Forelimb muscle (tissue), 1 donor: Measurements from ENCODE around the gene SVEP1. TPM values are rescaled to one million over a fixed set of nuclear protein-coding genes. Genes with fewer than 3 reads are reported as not detected.
"Not testable (repeated sequence)": the region's sequence is repeated elsewhere in the genome, so short reads cannot be mapped to it uniquely, and the experiment has no call there.

Source experiments
- DNase-seq: peaks from one replicate; pipeline ENCODE4 v3.0.0-alpha.2; 2013; ENCODE audit warnings: low read depth
- polyA plus RNA-seq: library from polyadenylated mRNA; unstranded; fragments of 120-200 nt; gene quantifications from one replicate; pipeline ENCODE4 v1.2.1, GENCODE V29; 2013; ENCODE audit not compliant: insufficient read length

SVEP1 gene
- polyA plus RNA-seq, 1 donor = 16.9 TPM

- DNase-seq = no peak
Measured at GRCh38 chr9:110578575-110579033, 937 bp downstream of the SVEP1 start.

- DNase-seq = no peak
Measured at GRCh38 chr9:110575945-110576344, 3.6 kb downstream of the SVEP1 start.

DNA sequence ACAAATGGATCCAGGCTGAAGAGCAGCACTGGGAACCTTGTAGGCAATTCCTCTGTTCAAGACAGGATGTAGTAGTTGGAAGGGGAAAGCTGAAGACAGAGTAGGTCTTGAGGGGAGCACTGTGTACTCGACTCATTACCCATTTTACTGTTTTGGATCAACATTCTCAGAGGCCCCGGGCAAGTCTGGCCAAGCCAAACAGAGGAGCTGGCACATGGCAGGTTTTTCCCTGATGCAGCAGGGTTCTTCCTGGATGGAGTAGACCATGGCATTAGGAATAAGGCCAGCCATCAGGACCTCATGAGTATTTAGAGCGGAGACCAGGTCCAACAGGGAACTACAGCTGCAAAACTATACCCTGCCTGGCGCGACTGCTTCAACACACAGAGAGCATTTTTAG, 4.4 kb downstream of the SVEP1 start:
- no peak for DNase-seq

DNA sequence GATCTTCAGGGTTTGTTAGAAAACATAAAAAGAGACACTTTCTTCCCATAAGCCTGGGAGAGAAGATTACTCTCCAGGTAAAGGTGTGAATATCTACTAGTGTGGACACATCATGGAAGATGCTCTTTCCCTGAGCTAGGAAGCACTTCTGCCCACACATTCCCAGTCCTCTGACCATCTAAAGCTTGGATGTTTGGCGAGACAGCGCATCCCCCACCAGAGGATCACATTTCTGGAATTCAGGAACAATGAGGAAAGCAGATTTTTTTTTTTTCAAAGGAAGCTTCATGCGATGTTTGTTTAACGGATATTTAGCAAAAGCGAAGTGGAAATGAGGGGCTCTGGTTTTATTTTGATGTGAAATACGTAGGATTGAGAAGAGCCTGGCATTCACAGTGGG, 6.2 kb downstream of the SVEP1 start:
- DNase-seq = no peak

DNA sequence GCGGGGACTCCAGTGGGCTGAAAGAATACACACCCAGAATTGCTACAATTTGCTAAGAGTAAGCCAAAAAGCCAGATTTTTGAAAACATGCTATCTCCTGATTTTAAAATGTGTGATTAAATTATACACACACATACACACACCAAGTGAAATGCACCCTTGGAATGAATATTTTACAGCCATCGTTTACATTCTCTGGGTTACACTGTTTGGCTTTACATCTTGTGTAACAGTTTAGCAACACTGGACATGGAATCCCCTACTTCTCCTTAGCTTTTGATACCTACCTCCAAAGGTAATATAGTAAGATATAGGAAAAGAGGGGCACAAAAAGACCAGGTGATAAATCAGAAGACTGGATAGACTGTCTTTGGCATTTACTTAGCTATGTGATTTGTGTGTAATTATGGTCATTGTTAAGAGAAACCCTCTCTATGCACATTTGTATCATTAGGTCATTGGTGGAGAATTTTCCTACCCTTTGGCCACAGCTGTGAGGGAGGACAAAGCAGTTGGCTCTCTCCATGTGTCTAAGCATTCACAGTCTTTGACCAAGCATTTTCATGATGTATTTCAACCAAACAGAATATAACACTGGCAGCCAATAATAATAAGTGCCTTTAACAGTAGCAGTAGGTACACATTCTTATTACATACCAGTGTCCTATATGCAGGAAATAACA, 7.6 kb downstream of the SVEP1 start:
- no peak for DNase-seq

GRCh38 chr9:110566156-110566555, 13.4 kb downstream of the SVEP1 start:
- no peak for DNase-seq

DNA sequence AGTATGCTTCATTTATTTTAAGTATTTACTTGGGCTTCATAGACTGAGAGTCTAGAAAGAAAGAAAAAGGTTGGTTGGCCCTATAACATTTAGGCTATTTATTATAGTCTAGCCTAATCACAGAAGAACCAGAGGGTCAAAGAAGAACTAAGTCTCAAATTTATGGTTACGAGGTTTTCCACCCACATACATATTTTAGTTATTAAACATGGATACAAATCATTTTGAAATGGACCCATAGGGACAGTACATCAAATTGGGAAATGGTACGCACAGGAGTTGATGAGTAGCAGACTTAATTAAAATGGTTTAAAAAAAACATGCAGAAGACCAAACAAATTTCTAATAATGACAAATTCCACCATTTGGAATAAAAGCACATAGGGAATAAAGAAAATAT, 17.7 kb downstream of the SVEP1 start:
- no peak for DNase-seq

GRCh38 chr9:110559869-110560268, 19.7 kb downstream of the SVEP1 start:
- DNase-seq = no peak

- peak; percentile 57 for DNase-seq
Measured at GRCh38 chr9:110555551-110556331, 23.8 kb downstream of the SVEP1 start.

- DNase-seq = no peak
Measured at GRCh38 chr9:110546411-110546871, 33.1 kb downstream of the SVEP1 start.

- DNase-seq = no peak
Measured at GRCh38 chr9:110545705-110546104, 33.8 kb downstream of the SVEP1 start.

DNA sequence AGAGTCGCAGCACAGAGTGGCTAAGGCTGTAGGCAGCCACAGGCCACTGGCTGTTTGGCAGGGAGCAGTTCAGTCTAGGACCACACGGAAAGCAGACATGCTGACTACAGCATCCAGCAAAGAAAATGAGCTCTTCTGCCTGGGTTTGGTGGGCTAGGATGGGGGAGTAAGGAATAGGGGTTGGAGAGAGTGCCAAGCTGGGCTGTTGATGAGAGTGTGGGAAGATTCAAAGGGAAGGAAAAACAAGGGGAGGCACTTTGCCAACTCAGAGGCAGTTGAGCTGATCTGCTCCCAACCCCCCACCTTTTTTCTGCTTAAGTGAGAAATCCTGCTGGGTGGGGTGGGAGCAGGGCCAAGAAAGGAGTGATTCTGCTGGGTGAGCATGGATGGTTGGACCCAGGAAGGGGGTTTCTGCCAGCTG, 35.9 kb downstream of the SVEP1 start:
- no peak for DNase-seq

DNA sequence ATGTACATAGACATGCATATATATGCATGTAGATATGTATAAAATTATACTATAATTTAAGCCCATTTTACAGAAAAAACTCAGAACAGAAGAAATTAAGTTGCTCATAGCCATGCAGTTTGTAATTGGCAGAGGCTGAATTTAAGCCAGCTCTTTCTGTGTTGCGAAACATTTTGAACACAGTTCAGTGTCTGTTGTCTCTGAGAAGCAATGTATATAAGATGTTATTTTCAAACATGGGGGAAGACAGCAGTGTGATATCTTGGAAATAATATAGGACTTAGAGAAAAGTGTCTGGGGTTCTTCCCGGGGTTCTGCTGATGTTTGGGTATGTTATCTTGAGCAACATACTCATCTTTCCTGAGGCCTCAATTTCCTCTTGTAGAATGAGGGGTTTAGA, 37.6 kb downstream of the SVEP1 start:
- no peak for DNase-seq

GRCh38 chr9:110538647-110539041, 40.9 kb downstream of the SVEP1 start:
- peak; percentile 55 for DNase-seq

- peak; percentile 65 for DNase-seq
Measured at GRCh38 chr9:110537841-110538646, 41.5 kb downstream of the SVEP1 start.

DNA sequence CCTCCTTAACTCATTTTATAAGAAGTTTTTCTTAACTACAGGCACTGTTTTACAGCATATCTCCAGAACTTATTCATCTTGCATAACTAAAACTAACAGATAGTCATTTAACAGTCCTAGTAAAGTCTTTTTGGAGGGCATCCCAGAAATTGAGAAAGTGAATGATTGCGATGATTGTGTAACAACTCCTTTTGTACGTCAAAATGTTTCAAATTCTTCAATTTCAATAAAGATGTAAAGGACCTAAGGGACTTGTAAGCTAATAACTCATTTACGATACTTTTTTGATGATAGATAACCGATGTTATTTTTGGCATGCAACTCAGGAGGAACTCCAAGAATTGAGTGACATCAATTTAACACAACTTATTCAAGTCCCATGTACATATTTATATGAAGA, 42.7 kb downstream of the SVEP1 start:
- peak; percentile 74 for DNase-seq

DNA sequence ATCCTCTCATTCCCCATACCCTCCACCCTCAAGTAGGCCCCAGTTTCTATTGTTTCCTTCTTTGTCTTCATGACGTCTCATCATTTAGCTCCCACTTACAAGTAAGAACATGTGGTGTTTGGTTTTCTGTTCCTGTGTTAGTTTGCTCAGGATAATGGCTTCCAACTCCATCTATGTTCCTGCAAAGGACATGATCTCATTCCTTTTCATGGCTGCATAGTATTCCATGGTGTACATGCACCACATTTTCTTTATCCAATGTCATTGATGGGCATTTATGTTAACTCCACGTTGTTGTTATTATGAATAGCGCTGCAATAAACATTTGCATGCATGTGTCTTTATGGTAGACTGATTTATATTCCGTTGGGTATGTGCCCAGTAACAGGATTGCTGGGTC, 45.4 kb downstream of the SVEP1 start:
- DNase-seq = not testable (repeated sequence)

DNA sequence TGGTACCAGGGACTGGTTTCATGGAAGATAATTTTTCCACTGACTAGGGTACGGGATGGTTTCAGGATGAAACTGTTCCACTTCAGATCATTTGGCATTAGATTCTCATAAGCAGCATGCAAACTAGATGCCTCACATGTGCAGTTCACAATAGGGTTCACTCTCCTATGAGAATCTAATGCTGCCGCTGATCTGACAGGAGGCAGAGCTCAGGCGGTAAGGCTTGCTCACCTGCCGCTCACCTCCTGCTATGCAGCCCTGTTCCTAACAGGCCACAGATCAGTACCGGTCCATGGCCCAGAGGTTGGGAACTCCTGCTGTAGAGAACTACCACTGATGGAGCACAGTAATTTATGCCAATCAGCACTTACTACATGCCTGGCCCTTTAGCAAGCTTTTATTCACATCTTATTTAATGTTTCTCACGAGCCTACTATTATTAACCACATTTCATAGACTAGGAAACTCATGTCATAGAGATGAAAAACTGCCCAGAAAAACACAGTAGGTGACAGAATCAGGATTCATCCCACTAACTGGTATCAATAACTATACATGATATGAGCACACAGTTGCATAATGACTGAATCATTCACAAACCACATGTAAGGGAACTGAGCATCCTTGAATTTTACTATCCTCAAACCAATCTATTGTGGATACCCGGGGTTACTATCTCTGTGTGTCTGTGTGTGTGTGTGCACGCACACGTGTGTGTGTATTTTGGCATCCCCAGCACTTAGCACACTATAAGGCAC, 46.5 kb downstream of the SVEP1 start:
- no peak for DNase-seq

- DNase-seq = no peak
Measured at GRCh38 chr9:110531776-110532175, 47.8 kb downstream of the SVEP1 start.

GRCh38 chr9:110531241-110531640, 48.3 kb downstream of the SVEP1 start:
- not testable (repeated sequence) for DNase-seq

DNA sequence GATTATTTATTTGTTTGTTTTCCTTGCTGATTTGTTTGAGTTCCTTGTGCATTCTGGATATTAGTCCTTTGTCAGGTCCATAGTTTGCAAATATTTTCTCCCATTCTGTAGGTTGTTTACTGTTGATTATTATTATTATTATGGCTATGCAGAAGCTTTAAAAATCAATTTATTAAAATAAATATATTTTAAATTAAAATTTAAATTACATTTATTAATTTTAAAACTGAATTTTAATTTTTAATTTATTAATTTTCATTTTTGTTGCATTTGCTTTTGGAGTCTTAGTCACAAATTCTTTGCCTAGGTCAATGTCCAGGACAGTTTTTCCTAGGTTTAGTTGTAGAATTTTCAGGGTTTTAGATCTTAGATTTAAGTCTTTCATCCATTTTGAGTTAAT, 50.9 kb downstream of the SVEP1 start:
- no peak for DNase-seq
